HFFc6 (cell line): ENCODE data around the gene ZNF524. TPM values are rescaled to one million over a fixed set of nuclear protein-coding genes. Genes with fewer than 3 reads are reported as not detected.

Source experiments
- DNase-seq: peaks from one replicate; pipeline ENCODE4 v3.0.0-alpha.2; 2018
- H3K27ac Mint-ChIP-seq: 2 replicates; pipeline ENCODE4 v1.8.0; 2020; ENCODE audit warnings: mild to moderate bottlenecking, mixed read lengths
- H3K27me3 Mint-ChIP-seq: 2 replicates; pipeline ENCODE4 v1.8.0; 2021; ENCODE audit warnings: mild to moderate bottlenecking, moderate library complexity, mixed read lengths; ENCODE audit not compliant: insufficient read depth
- H3K36me3 Mint-ChIP-seq: 2 replicates; pipeline ENCODE4 v1.8.0; 2021; ENCODE audit warnings: low read depth, mixed read lengths
- H3K4me1 Mint-ChIP-seq: 2 replicates; pipeline ENCODE4 v1.8.0; 2020; ENCODE audit warnings: low read depth, mixed read lengths
- H3K4me3 Mint-ChIP-seq: 2 replicates; pipeline ENCODE4 v1.8.0; 2020; ENCODE audit warnings: mild to moderate bottlenecking, moderate library complexity, mixed read lengths
- H3K9me3 Mint-ChIP-seq: 2 replicates; pipeline ENCODE4 v1.8.0; 2020; ENCODE audit warnings: mild to moderate bottlenecking, mixed read lengths
- CTCF ChIP-seq: fragments of 200-600 bp; sonication (generic); IDR thresholded peaks from 2 replicates; pipeline ENCODE4 v1.5.0; 2021; ENCODE audit warnings: antibody characterized with exemption, mild to moderate bottlenecking
- total RNA-seq, 6 experiments: library from RNA; stranded (reverse); fragmentation: NEBNext Ultra II Directional; extraction: Animal tissue kit (Norgen Biotek cat#: 25700); gene quantifications; 2 replicates in 1 of 6; 3 replicates in 5 of 6; pipeline ENCODE4 v1.2.3, GENCODE V29; 2021

The ZNF524 gene
- total RNA-seq, 6 experiments from 2014 or later: 9.3 to 12.0 (median 10.7) TPM

- Mint-ChIP-seq H3K27ac (no peak overlapping the region), H3K36me3 (peaks cover 7% of the 10 kb centered on the region; the same call in 1 of the 2 replicates)
Measured at GRCh38 chr19:55649268-55650125, 49.4 kb downstream of the ZNF524 start.

DNA sequence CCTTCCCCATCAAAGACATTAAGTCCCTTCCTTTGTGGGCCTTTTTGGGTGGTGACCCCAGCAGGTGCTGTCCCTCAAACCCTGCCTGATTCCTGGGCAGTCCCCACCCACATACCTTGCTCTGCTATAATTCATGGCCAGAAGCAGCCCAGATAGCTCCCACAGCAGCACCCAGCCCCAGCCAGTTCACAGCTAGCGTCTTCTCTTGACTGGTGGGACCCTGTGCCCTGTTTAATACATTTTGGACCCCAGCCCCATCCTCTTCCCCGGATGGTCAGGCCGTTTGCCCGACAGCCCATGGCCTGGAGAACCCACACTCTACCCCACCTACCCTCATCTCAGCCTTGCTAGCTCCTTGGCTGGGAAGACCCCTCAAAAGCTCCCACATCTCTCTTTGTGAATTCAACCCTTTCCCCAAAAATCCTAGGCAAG is 50.1 kb downstream of the ZNF524 start:
- Mint-ChIP-seq H3K4me3 (no peak overlapping the region), H3K27me3 (peaks cover 4% of the 10 kb centered on the region), H3K9me3 (no peaks in the 10 kb centered on the region), H3K27ac (no peak overlapping the region), H3K36me3 (peaks cover 6% of the 10 kb centered on the region; the same call in 1 of the 2 replicates), H3K4me1 (peaks cover 18% of the 10 kb centered on the region)
- no peak for DNase-seq
- TF ChIP-seq CTCF: no peak

More at GRCh38 chr19:55649268-55650125, 49.4 kb downstream of the ZNF524 start:
- no peaks in the 10 kb centered on the region for H3K9me3 Mint-ChIP-seq
- H3K27me3 Mint-ChIP-seq: peaks cover 4% of the 10 kb centered on the region
- H3K4me1 Mint-ChIP-seq: peaks cover 18% of the 10 kb centered on the region
- no peak for DNase-seq
- H3K4me3 Mint-ChIP-seq: peak overlapping the region; percentile 85
- TF ChIP-seq CTCF: no peak

DNA sequence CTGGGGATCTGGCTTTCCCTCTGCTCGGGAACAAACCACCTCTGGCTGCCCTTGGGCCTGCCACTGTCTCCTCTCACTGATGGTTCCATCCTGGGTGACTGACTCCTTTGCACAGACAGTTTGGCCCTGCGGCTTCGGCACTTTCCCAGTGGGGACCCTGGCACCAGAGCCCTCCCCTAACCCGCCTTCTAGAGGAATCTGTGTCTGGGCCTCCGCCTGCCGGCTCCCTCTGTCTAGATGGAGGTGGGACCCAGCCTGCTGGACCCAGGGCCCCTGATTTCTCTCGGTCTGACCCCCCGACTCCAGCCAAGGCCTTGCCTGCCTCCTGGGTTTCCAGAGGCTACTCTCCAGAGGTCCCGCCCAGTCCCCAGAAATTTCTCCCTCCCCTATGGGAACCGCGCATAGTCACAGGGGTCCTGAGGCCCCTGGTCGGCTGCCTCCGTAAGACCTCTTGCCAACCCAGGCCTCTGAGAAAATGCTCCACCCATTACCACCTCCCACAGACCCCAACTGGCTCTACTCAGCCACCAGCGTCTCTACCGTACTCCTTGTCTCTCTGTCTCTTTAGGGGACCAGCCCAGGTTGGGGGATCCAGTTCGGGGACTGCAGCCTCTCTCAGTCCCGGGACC is 50.6 kb downstream of the ZNF524 start:
- Mint-ChIP-seq H3K27ac (no peak overlapping the region), H3K9me3 (no peaks in the 10 kb centered on the region), H3K4me1 (peaks cover 14% of the 10 kb centered on the region), H3K36me3 (peaks cover 5% of the 10 kb centered on the region), H3K4me3 (no peak overlapping the region), H3K27me3 (peaks cover 4% of the 10 kb centered on the region)
- DNase-seq: no peak
- no peak for TF ChIP-seq CTCF

- H3K4me3 Mint-ChIP-seq: no peak overlapping the region
- no peaks in the 10 kb centered on the region for H3K9me3 Mint-ChIP-seq
- H3K27ac Mint-ChIP-seq: no peak overlapping the region
- no peak for DNase-seq
- H3K36me3 Mint-ChIP-seq: peaks cover 10% of the 10 kb centered on the region
- no peak for TF ChIP-seq CTCF
- peaks cover 19% of the 10 kb centered on the region for H3K4me1 Mint-ChIP-seq
- peaks cover 6% of the 10 kb centered on the region for H3K27me3 Mint-ChIP-seq
Measured at GRCh38 chr19:55651236-55651635, 51.1 kb downstream of the ZNF524 start.

DNA sequence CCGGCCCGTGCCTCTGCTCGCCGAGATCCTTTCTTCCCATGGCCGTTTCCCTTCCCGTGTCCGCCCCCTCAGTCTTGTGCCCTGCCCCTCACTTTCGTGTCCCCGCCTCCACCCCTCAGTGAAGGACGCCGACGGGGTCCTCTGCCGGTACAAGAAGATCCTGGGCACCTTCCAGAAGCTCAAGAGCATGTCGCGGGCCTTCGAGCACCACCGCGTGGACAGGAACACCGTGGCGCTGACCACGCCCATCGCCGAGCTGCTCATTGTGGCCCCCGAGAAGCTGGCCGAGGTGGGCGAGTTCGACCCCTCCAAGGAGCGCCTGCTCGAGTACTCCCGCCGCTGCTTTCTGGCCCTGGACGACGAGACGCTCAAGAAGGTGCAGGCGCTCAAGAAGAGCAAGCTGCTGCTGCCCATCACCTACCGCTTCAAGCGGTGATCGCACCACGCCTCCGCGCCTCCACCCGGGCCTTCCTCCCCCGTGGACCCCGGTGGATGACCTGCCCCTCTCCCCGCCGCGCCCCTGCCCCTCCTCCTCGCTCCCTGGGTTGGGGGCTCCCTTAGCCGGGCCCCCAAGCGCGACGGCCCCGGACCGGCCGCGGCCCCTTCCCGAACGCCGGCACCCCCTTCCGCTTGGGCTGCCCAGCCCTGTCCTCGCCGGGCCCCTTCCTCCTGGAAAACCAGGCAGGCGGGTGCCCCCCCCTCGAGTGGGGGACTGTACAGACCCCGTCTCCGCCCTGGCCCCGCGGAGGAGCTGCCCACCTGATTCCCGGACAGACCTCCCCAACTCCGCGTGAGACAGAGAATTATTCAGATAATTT is 52.4 kb downstream of the ZNF524 start:
- H3K27me3 Mint-ChIP-seq: peaks cover 6% of the 10 kb centered on the region
- no peak overlapping the region for H3K27ac Mint-ChIP-seq
- H3K36me3 Mint-ChIP-seq: peaks cover 12% of the 10 kb centered on the region
- H3K4me1 Mint-ChIP-seq: peaks cover 23% of the 10 kb centered on the region
- no peak for TF ChIP-seq CTCF
- no peak overlapping the region for H3K4me3 Mint-ChIP-seq
- no peaks in the 10 kb centered on the region for H3K9me3 Mint-ChIP-seq
- DNase-seq: no peak
